ENCODE measurements around the gene EBLN1. TPM values are rescaled to one million over a fixed set of nuclear protein-coding genes. Genes with fewer than 3 reads are reported as not detected.

Gene EBLN1
- total RNA-seq, 1 experiment from 2014 or later: not detected

GRCh38 chr10:22252224-22252800 lies 34.5 kb upstream of the EBLN1 start:
- no CpG with 5 or more reads among the region's 52 CpGs for WGBS (ENCODE audit: extremely low coverage, insufficient read length, low lambda C conversion rate)
- Mint-ChIP-seq H3K27ac (peak overlapping the region; percentile 0 to 93 (median 48); a peak in 3 of 7 replicates), H3K36me3 (ENCODE audit: insufficient read depth in 1 of 3, low read depth in 3 of 3) (no peaks in the 10 kb centered on the region), H3K27me3 (ENCODE audit: low read depth) (peaks cover 94% of the 10 kb centered on the region), H3K4me1 (peaks cover 6 to 15% of the 10 kb centered on the region in 2 experiments; a peak in 3 of 4 replicates), H3K9me3 (peaks cover 0 to 3% of the 10 kb centered on the region in 2 experiments; a peak in 1 of 5 replicates), H3K4me3 (peak overlapping the region; percentile 81 to 91)
- no peak overlapping the region for H2BK5ac ChIP-seq (ENCODE audit: insufficient read length, low read length)
- H3K18ac ChIP-seq (ENCODE audit: insufficient read length, low read depth, low read length): peak overlapping the region; percentile 67
- H3K4me1 ChIP-seq (ENCODE audit: insufficient read depth, low read length): no peaks in the 10 kb centered on the region
- peak overlapping the region; percentile 98 for H3K4me2 ChIP-seq (ENCODE audit: insufficient read depth, insufficient read length, low read length)
- DNase-seq: peak; percentile 46
- H3K79me2 ChIP-seq (ENCODE audit: insufficient read depth, low read length): no peaks in the 10 kb centered on the region
- H4K91ac ChIP-seq (ENCODE audit: insufficient read length, low read depth, low read length): peak overlapping the region; percentile 62
- peak overlapping the region; percentile 70 for H3K9ac ChIP-seq (ENCODE audit: extremely low read depth, insufficient read length, low read length)
- H2BK15ac ChIP-seq (ENCODE audit: low read depth, low read length): no peak overlapping the region
- no peak overlapping the region for H3K23ac ChIP-seq (ENCODE audit: insufficient read length, low read depth, low read length)
- H3K9me3 ChIP-seq (ENCODE audit: control insufficient read depth, low read depth, low read length): no peaks in the 10 kb centered on the region
- H2BK12ac ChIP-seq (ENCODE audit: insufficient read length, low read depth, low read length): peak overlapping the region; percentile 45
- H3T11ph ChIP-seq (ENCODE audit: low read length): no peak overlapping the region
- H3K14ac ChIP-seq (ENCODE audit: insufficient read depth, low read length): peak overlapping the region; percentile 92; the same call in 1 of the 2 replicates
- no peak overlapping the region for H2BK120ac ChIP-seq (ENCODE audit: low read depth, low read length, poor library complexity, severe bottlenecking)
- peak overlapping the region; percentile 88 for H2AFZ ChIP-seq (ENCODE audit: low read length)
- H3K79me1 ChIP-seq (ENCODE audit: insufficient read depth, low read depth, low read length, poor library complexity, severe bottlenecking): no peaks in the 10 kb centered on the region
- peak overlapping the region; percentile 84 for H4K5ac ChIP-seq (ENCODE audit: insufficient read length, low read depth, low read length)
- no peaks in the 10 kb centered on the region for H4K20me1 ChIP-seq (ENCODE audit: control insufficient read depth, insufficient read depth, insufficient read length)
- peaks cover 32% of the 10 kb centered on the region; the same call in 1 of the 2 replicates for H3K27me3 ChIP-seq (ENCODE audit: insufficient read depth, low read length)
- H2BK20ac ChIP-seq (ENCODE audit: low read depth, low read length, poor library complexity, severe bottlenecking): no peak overlapping the region
- H4K8ac ChIP-seq (replicated peaks; ENCODE audit: insufficient read length, low read depth, low read length): no peak overlapping the region
- peaks cover 12% of the 10 kb centered on the region for H3K23me2 ChIP-seq (ENCODE audit: insufficient read length, low read depth, low read length, poor library complexity, severe bottlenecking)
- no peak overlapping the region for H3K27ac ChIP-seq (ENCODE audit: insufficient read length, low read depth, low read length)
- H3K4ac ChIP-seq (ENCODE audit: low read depth, low read length): no peak overlapping the region
- no peak overlapping the region for H2AK5ac ChIP-seq (ENCODE audit: insufficient read length, low read length)
- H3K56ac ChIP-seq (ENCODE audit: insufficient read length, low read depth, low read length): no peak overlapping the region
- TF ChIP-seq CTCF (conservative IDR thresholded peaks at IDR 0.05): no peak

Measured in H9 (cell line).